Body of pancreas (tissue), 4 donors: ENCODE measurements around the gene PRRT1B.

Source experiments
- CTCF ChIP-seq, 7 experiments: fragments of 450-650 bp in 4 of 7; fragments of 200-600 bp in 3 of 7; sonication (generic) in 3 of 7; IDR thresholded peaks; one replicate each; pipeline ENCODE4 v1.5.1; 2016 to 2019; ENCODE audit warnings: antibody characterized with exemption in 7 of 7
- POLR2A ChIP-seq, 3 donors: fragments of 450-650 bp; IDR thresholded peaks; one replicate each; pipeline ENCODE4 v1.6.1; 2016; ENCODE audit warnings: antibody characterized with exemption in 3 of 3, mild to moderate bottlenecking in 2 of 3

- TF ChIP-seq CTCF (IDR thresholded peaks at IDR 0.05) (no peak), POLR2A (IDR thresholded peaks at IDR 0.05) (no peak)
Measured at GRCh38 chr9:131606896-131607567, 61.7 kb downstream of the PRRT1B start.
